Spleen (tissue), 11 donors: ENCODE results near the gene FHIT. TPM values are rescaled to one million over a fixed set of nuclear protein-coding genes. Genes with fewer than 3 reads are reported as not detected.

Source experiments
- DNase-seq: peaks from one replicate; pipeline ENCODE4 v3.0.0-alpha.2; 2020
- H3K27ac ChIP-seq, 8 donors: fragments of 200-600 bp; sonication (generic) in 7 of 8; 1 replicate in 4 of 8; 2 replicates in 4 of 8; pipeline versions ENCODE4 v1.5.0 to v1.8.0; 2016 to 2021; ENCODE audit warnings: inconsistent platforms in 4 of 8, mild to moderate bottlenecking in 4 of 8, moderate library complexity in 1 of 8
- H3K27me3 ChIP-seq, 7 donors: fragments of 200-600 bp; sonication (generic) in 6 of 7; replicated peaks in 1 of 7; 1 replicate in 4 of 7; 2 replicates in 3 of 7; pipeline versions ENCODE4 v1.5.0 to v1.8.0; 2016 to 2021; ENCODE audit warnings: inconsistent platforms in 3 of 7, mild to moderate bottlenecking in 1 of 7
- H3K36me3 ChIP-seq, 6 donors: fragments of 200-600 bp; sonication (generic) in 5 of 6; 1 replicate in 4 of 6; 2 replicates in 2 of 6; pipeline versions ENCODE4 v1.5.0 to v1.8.0; 2016 to 2021; ENCODE audit warnings: inconsistent platforms in 2 of 6
- H3K4me1 ChIP-seq, 6 donors: fragments of 200-600 bp; sonication (generic) in 5 of 6; 1 replicate in 3 of 6; 2 replicates in 3 of 6; pipeline versions ENCODE4 v1.5.0 to v1.8.0; 2016 to 2021; ENCODE audit warnings: inconsistent platforms in 3 of 6
- H3K4me3 ChIP-seq, 8 donors: fragments of 200-600 bp; sonication (generic) in 7 of 8; 1 replicate in 4 of 8; 2 replicates in 4 of 8; pipeline versions ENCODE4 v1.5.0 to v1.8.0; 2016 to 2021; ENCODE audit warnings: inconsistent platforms in 4 of 8, mild to moderate bottlenecking in 4 of 8, moderate library complexity in 2 of 8
- H3K9me3 ChIP-seq, 8 donors: fragments of 200-600 bp; sonication (generic) in 7 of 8; 1 replicate in 4 of 8; 2 replicates in 4 of 8; pipeline versions ENCODE4 v1.5.0 to v1.8.0; 2016 to 2021; ENCODE audit warnings: inconsistent platforms in 4 of 8
- POLR2A ChIP-seq, 3 donors: fragments of 450-650 bp; IDR thresholded peaks; one replicate each; pipeline ENCODE4 v1.5.1; 2017; ENCODE audit warnings: antibody characterized with exemption in 3 of 3, mild to moderate bottlenecking in 1 of 3
- POLR2AphosphoS5 ChIP-seq, 3 donors: sonication (generic); formaldehyde crosslinking; IDR thresholded peaks; one replicate each; pipeline ENCODE4 v1.5.1; 2017; ENCODE audit warnings: antibody characterized with exemption in 3 of 3
- WGBS, 5 donors: extraction: QIAGEN DNeasy Blood & Tissue Kit in 3 of 5; methylation state at CpG; one replicate each; pipeline versions ENCODE4 v1.1.5 to v1.1.7; 2013 to 2018; 5-methylcytosine and 5-hydroxymethylcytosine counted together
- intact Hi-C: fragments of 100-400 bp; cut with DNase I; formaldehyde crosslinking; loops from one replicate; pipeline ENCODE4 v1.15.0; 2023; ENCODE audit warnings: low total_unique reads
- polyA plus RNA-seq, 3 donors: library from polyadenylated mRNA; stranded (reverse); fragments of 200-250 nt; gene quantifications; one replicate each; pipeline ENCODE4 v1.2.1, GENCODE V29; 2013
- total RNA-seq, 7 donors: library from RNA; depleted of rRNA in 3 of 7; stranded (reverse); fragments of >200 nt in 3 of 7; fragmentation: NEBNext Ultra II Directional in 4 of 7; extraction: Animal tissue kit (Norgen Biotek cat#: 25700) in 4 of 7; gene quantifications; one replicate each; pipeline versions ENCODE4 v1.1.0 to v1.2.1, GENCODE V29; 2016 to 2021
- TF ChIP-seq, protein P1 (sequence below), 11 experiments: fragments of 200-600 bp in 7 of 11; fragments of 450-650 bp in 4 of 11; sonication (generic) in 4 of 11; IDR thresholded peaks in 8 of 11; conservative IDR thresholded peaks in 3 of 11; 1 replicate in 7 of 11; 2 replicates in 4 of 11; pipeline versions ENCODE4 v1.4.0 to v1.8.0; 2016 to 2021; ENCODE audit warnings: antibody characterized with exemption in 11 of 11, inconsistent platforms in 4 of 11, mild to moderate bottlenecking in 1 of 11
- donor health status: healthy with polysubstance abuse.
- donor health status: DM: no; HTN: no; CAD: no; lungs with moderate emphysema.
- donor health status: DM: no; HTN: no; CAD: no.
- donor health status: Bipolar disorder and iron deficiency.
- donor health status: healthy.
- donor health status: DM: no; HTN: no; CAD: no.
- donor health status: DM: yes; HTN: yes; CAD: no.

FHIT gene
- total and polyA plus RNA-seq, 10 donors: 4.1 to 23.1 (median 12.2) TPM

DNA sequence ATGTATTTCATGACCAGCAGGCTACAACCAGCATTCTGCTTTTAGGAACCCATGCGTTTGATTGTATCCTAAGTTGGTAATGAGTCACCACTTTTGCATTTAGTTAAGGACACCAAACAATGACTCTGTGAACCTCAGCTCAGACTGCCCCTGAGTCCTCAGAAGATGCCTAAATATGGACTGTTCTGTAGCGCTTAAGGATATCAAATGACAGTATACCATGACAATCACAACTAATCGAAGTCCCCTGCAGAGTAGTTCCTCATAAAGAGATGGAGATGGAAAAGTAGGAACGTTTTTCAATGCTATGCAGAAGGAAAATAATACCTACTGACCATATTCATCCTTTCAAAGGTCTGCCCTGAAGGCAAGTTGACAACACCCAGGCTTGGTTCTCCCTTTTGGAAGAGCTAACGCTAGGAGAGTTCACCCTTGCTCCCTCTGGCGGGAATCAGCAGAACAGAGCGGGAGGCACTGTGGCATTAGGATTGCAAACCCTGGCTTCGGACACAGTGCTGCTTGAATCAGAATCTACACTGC is 508.6 kb downstream of the FHIT start:
- intact Hi-C loops: no loop called here
- no peak for DNase-seq
- H3K27me3 ChIP-seq: no peaks in the 10 kb centered on the region
- H3K27ac ChIP-seq: no peak overlapping the region
- no peaks in the 10 kb centered on the region for H3K36me3 ChIP-seq
- no peaks in the 10 kb centered on the region for H3K4me1 ChIP-seq
- no peaks in the 10 kb centered on the region for H3K9me3 ChIP-seq
- WGBS, 5 donors: 84 to 92% (median 89%) methylated on average over 8 of the region's 8 CpGs
- TF ChIP-seq POLR2A (IDR thresholded peaks at IDR 0.05): no peak
- TF ChIP-seq, protein P1, sequence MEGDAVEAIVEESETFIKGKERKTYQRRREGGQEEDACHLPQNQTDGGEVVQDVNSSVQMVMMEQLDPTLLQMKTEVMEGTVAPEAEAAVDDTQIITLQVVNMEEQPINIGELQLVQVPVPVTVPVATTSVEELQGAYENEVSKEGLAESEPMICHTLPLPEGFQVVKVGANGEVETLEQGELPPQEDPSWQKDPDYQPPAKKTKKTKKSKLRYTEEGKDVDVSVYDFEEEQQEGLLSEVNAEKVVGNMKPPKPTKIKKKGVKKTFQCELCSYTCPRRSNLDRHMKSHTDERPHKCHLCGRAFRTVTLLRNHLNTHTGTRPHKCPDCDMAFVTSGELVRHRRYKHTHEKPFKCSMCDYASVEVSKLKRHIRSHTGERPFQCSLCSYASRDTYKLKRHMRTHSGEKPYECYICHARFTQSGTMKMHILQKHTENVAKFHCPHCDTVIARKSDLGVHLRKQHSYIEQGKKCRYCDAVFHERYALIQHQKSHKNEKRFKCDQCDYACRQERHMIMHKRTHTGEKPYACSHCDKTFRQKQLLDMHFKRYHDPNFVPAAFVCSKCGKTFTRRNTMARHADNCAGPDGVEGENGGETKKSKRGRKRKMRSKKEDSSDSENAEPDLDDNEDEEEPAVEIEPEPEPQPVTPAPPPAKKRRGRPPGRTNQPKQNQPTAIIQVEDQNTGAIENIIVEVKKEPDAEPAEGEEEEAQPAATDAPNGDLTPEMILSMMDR (IDR thresholded peaks at IDR 0.05 in 8 of 11, conservative IDR thresholded peaks at IDR 0.05 in 3 of 11): no peak
- TF ChIP-seq POLR2AphosphoS5 (IDR thresholded peaks at IDR 0.05): no peak
- no peak overlapping the region for H3K4me3 ChIP-seq

DNA sequence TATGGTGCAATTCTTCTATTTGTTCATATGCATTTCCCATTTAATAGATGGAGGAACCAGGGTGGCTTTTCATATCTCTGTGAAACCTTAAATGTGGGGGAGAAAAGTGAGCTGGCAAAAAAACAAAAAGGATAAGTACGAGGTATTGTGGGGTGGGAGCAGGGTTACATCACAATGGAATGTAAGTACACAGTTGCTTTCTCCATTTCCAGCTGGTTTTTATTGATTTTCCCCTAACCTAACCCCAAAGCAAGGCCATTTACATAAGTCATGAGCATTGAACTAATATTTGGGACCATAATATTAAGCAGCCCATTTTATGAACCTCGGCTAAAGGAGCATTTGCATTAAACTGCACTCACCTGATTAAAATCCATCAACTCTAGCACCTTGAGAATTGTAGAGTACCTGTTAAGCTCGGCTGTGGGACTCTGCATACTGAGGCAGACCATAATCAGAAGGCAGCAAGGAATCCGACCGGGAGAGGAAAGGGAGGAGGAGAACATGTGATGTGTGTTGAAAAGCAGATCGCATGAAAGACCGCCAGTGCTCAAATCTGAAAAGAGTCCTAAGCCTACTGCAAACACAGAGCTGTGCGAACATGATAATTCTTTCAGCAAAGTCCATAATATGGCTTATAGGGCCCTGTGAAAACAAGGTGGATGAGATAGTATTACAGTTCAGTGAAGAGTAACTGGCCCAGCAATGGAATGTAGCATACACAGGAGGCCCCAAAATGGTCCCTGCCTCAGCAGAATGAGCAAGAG is 513.4 kb downstream of the FHIT start:
- H3K36me3 ChIP-seq: no peaks in the 10 kb centered on the region
- no peak overlapping the region for H3K4me3 ChIP-seq
- DNase-seq: no peak
- TF ChIP-seq, protein P1 (IDR thresholded peaks at IDR 0.05 in 8 of 11, conservative IDR thresholded peaks at IDR 0.05 in 3 of 11): no peak
- no peak for TF ChIP-seq POLR2A (IDR thresholded peaks at IDR 0.05)
- TF ChIP-seq POLR2AphosphoS5 (IDR thresholded peaks at IDR 0.05): no peak
- peaks cover 0 to 5% (median 0%) of the 10 kb centered on the region in 8 donors for H3K9me3 ChIP-seq
- H3K4me1 ChIP-seq: no peaks in the 10 kb centered on the region
- 87 to 95% (median 89%) methylated on average over 8 of the region's 8 CpGs for WGBS, 5 donors
- H3K27me3 ChIP-seq: no peaks in the 10 kb centered on the region
- no peak overlapping the region for H3K27ac ChIP-seq
- intact Hi-C loops: no loop called here

DNA sequence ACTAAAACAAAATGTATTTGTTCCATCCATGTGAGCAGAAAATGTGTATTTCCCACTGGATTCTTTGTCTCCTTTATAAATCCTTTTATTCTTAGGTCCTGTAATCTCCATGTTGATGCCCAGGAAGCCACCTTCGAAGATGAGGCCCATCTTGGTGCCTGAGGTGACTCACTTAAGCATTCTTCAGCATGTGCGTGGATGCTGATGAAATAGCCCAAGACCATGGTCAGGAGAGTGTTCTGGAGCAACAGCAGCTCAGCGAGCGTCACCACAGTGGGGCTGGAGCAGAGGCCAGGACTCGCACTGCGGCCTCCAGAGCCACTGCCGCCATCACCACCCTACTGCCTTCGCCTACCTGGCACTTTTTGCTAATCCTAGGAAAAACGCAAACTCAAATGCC is 520.9 kb downstream of the FHIT start:
- no peaks in the 10 kb centered on the region for H3K27me3 ChIP-seq
- H3K27ac ChIP-seq: no peak overlapping the region
- H3K9me3 ChIP-seq: peaks cover 0 to 13% (median 0%) of the 10 kb centered on the region in 8 donors
- H3K4me1 ChIP-seq: no peaks in the 10 kb centered on the region
- 94 to 99% (median 95%) methylated on average over 9 of the region's 9 CpGs for WGBS, 5 donors
- no peak for DNase-seq
- intact Hi-C loops: no loop called here
- no peaks in the 10 kb centered on the region for H3K36me3 ChIP-seq
- TF ChIP-seq POLR2AphosphoS5 (IDR thresholded peaks at IDR 0.05): no peak
- TF ChIP-seq, protein P1 (IDR thresholded peaks at IDR 0.05 in 8 of 11, conservative IDR thresholded peaks at IDR 0.05 in 3 of 11): no peak
- no peak for TF ChIP-seq POLR2A (IDR thresholded peaks at IDR 0.05)
- H3K4me3 ChIP-seq: no peak overlapping the region

DNA sequence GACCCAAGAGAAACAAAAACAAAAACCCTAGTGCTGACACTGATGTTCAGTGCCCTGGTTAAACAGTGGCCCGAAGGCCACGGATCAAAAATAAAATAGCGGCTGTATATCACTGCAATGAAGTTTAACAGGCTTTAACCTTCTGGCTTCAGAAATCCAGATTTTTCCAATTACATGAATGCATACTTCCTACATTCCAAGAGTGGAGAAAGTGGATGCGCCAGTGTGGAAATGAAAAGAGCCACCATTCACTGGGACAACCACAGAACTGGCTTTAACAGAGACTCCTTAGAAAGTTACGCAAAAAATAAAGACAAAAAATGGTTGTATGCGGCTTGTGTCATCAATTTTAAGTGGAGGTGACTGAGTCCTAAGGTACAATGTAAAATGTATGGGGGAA is 522.2 kb downstream of the FHIT start:
- intact Hi-C loops: no loop called here
- Histone ChIP-seq H3K4me1 (no peaks in the 10 kb centered on the region), H3K27me3 (no peaks in the 10 kb centered on the region), H3K27ac (no peak overlapping the region), H3K9me3 (peaks cover 0 to 13% (median 0%) of the 10 kb centered on the region in 8 donors), H3K36me3 (no peaks in the 10 kb centered on the region), H3K4me3 (no peak overlapping the region)
- no peak for DNase-seq
- WGBS, 5 donors: 90 to 97% (median 96%) methylated on average over 6 of the region's 6 CpGs
- TF ChIP-seq POLR2AphosphoS5 (IDR thresholded peaks at IDR 0.05) (no peak), POLR2A (IDR thresholded peaks at IDR 0.05) (no peak)
- TF ChIP-seq, protein P1 (IDR thresholded peaks at IDR 0.05 in 8 of 11, conservative IDR thresholded peaks at IDR 0.05 in 3 of 11): no peak
